GM20431 (cell line): ENCODE measurements around the gene MAPK11.

Experiments
- in situ Hi-C: fragments of 300-500 bp; cut with MseI, MboI; formaldehyde crosslinking; loops from one replicate; pipeline ENCODE4 v1.15.0; 2020; ENCODE audit warnings: low sequenced_read_pairs; ENCODE audit not compliant: unreplicated experiment

Gene MAPK11

GRCh38 chr22:50217543-50218152 lies 52.5 kb downstream of the MAPK11 start:
- in situ Hi-C loops: no loop called here

- in situ Hi-C loops: no loop called here
Measured at GRCh38 chr22:50216684-50217520, 53.3 kb downstream of the MAPK11 start.

DNA sequence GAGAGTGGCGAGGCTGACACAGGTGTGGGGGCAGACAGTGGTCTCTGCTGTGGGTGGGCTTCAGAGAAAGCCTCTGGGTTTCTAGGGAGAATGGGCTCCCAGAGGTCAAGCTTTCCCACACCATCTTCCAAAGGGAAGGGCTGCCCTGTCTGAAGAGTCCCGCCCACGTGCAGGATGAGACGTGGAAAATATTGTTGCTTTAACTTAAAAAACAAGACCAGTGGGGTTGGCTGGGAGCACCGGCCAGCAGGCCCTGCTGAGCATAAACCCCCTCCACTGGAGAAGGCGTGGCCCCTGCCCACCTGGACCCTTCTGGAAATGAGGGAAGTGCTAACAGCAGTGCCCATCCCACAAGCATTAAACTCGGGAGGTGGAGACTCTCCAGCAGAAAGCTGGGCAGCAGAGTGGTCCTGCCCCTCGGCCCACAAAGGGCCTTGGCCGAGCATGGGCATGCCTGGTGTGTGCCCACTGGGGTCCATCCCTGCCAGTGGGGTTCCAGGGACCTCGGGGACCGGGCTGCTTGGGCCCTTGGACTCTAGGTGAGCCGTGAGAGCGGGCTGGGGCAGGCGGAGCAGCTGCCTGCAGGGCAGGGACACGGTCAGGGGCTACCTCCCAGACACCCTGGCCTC lies 54.0 kb downstream of the MAPK11 start:
- in situ Hi-C loops: no loop called here

DNA sequence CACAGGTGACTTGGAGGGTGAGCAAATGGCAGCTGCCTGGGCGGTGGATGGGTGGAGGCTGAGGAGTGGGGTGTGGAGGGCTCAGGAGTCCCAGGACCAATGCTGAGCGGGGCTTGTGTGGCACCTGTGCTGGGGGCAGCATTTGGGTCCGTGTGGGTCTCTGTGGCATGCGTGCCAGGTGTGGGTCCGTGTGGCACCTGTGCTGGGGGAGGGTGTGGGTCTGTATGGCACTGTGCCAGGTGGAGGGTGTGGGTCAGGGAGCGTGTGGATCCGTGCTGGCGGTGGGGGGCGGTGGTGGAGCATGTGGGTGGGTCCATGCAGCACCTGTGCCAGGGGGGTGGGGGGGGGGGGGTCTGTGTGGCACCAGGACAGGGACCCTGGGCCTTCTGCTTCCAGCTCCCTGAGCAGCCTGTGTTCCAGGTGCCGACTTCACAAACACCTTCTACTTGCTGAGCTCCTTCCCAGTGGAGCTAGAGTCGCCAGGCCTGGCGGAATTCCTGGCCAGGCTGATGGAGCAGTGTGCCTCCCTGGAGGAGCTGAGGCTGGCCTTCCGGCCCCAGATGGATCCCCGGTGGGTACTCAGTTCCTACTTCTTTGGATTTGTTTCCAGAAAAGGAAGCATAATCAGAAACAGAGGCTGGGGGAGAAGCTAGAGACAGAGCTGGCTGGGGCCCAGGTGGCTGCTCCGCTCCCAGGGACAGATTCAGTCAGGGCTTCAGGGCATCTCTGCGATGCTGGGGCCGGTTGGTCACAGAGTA lies 54.7 kb downstream of the MAPK11 start:
- in situ Hi-C loops: no loop called here
